GM03348 (cell line): ENCODE results near the gene TRPM3.

Experiments
- DNase-seq: peaks from one replicate; pipeline ENCODE4 v3.0.0; 2012; ENCODE audit warnings: low spot score

Gene TRPM3

GRCh38 chr9:70517926-70518610 lies 603.4 kb downstream of the TRPM3 start:
- DNase-seq: no peak

GRCh38 chr9:70514273-70514672 lies 607.1 kb downstream of the TRPM3 start:
- no peak for DNase-seq

- DNase-seq: no peak
Observed at GRCh38 chr9:70511858-70512257, 609.6 kb downstream of the TRPM3 start.

GRCh38 chr9:70510157-70510770 lies 611.2 kb downstream of the TRPM3 start:
- no peak for DNase-seq

- no peak for DNase-seq
Observed at GRCh38 chr9:70506159-70506558, 615.3 kb downstream of the TRPM3 start.

- DNase-seq: no peak
Observed at GRCh38 chr9:70504834-70505233, 616.6 kb downstream of the TRPM3 start.

- DNase-seq: no peak
Observed at GRCh38 chr9:70502690-70503089, 618.7 kb downstream of the TRPM3 start.

GRCh38 chr9:70500793-70501192 lies 620.6 kb downstream of the TRPM3 start:
- no peak for DNase-seq

GRCh38 chr9:70499621-70500020 lies 621.8 kb downstream of the TRPM3 start:
- no peak for DNase-seq

GRCh38 chr9:70498866-70499265 lies 622.6 kb downstream of the TRPM3 start:
- no peak for DNase-seq

- no peak for DNase-seq
Observed at GRCh38 chr9:70496244-70496643, 625.2 kb downstream of the TRPM3 start.

- no peak for DNase-seq
Observed at GRCh38 chr9:70495514-70495913, 625.9 kb downstream of the TRPM3 start.

- no peak for DNase-seq
Observed at GRCh38 chr9:70494221-70494620, 627.2 kb downstream of the TRPM3 start.

- no peak for DNase-seq
Observed at GRCh38 chr9:70493029-70493428, 628.4 kb downstream of the TRPM3 start.

- DNase-seq: no peak
Observed at GRCh38 chr9:70492319-70492777, 629.1 kb downstream of the TRPM3 start.

GRCh38 chr9:70491426-70492318 lies 629.7 kb downstream of the TRPM3 start:
- DNase-seq: no peak

GRCh38 chr9:70490478-70490877 lies 630.9 kb downstream of the TRPM3 start:
- DNase-seq: no peak

GRCh38 chr9:70488793-70489105 lies 632.7 kb downstream of the TRPM3 start:
- no peak for DNase-seq

GRCh38 chr9:70488098-70488792 lies 633.2 kb downstream of the TRPM3 start:
- no peak for DNase-seq

GRCh38 chr9:70486127-70486526 lies 635.3 kb downstream of the TRPM3 start:
- no peak for DNase-seq

GRCh38 chr9:70485273-70485858 lies 636.1 kb downstream of the TRPM3 start:
- no peak for DNase-seq
